Measurements from ENCODE around the gene XRCC3. TPM values are rescaled to one million over a fixed set of nuclear protein-coding genes. Genes with fewer than 3 reads are reported as not detected.

The XRCC3 gene
- total and polyA plus RNA-seq, 2 of the 8 experiments (the other 6 are each of a cell fraction or from before 2014, with no cell fraction given): 36.9 to 41.8 TPM

GRCh38 chr14:103662591-103662990 lies 52.7 kb downstream of the XRCC3 start:
- ChIA-PET CTCF (ENCODE audit: partially characterized antibody) (interaction anchor here (0.6 to 1.5 kb wide), 5 partner anchors 11 to 92 kb away, joined by 3 to 4 read pairs (median 3); no protein-coding TSS in a partner anchor), POLR2A (ENCODE audit: partially characterized antibody) (no interaction called here)
- Histone ChIP-seq H3K27me3 (replicated peaks in 1 of 4; ENCODE audit: control insufficient read depth in 3 of 4, extremely low read depth in 1 of 4, insufficient read depth in 3 of 4, low read length in 3 of 4) (no peaks in the 10 kb centered on the region), H3K9ac (replicated peaks in 1 of 4; ENCODE audit: extremely low read depth in 1 of 4, low read depth in 3 of 4, low read length in 3 of 4) (no peak overlapping the region), H3K4me2 (ENCODE audit: insufficient read depth in 1 of 2, low read depth in 2 of 2, low read length in 2 of 2) (no peak overlapping the region), H3K23me2 (ENCODE audit: low read depth, low read length) (no peaks in the 10 kb centered on the region), H4K20me1 (replicated peaks in 1 of 2; ENCODE audit: control insufficient read depth in 1 of 2, insufficient read depth in 2 of 2, low read length in 2 of 2) (no peaks in the 10 kb centered on the region), H3K23ac (ENCODE audit: insufficient read length) (no peak overlapping the region), H3K79me1 (ENCODE audit: low read depth, low read length) (peaks cover 7% of the 10 kb centered on the region; the same call in 1 of the 2 replicates), H3K4ac (replicated peaks; ENCODE audit: insufficient read length, low read depth, low read length) (no peak overlapping the region), H3K56ac (replicated peaks; ENCODE audit: insufficient read length, low read depth, low read length) (no peak overlapping the region), H3K9me3 (ENCODE audit: insufficient read depth in 2 of 2, low read depth in 1 of 2, low read length in 1 of 2) (no peaks in the 10 kb centered on the region; a peak in 1 of 4 replicates), H2BK5ac (ENCODE audit: low read depth, low read length) (no peak overlapping the region; the same call in 1 of the 2 replicates), H2BK120ac (replicated peaks; ENCODE audit: low read depth, low read length) (no peak overlapping the region), H2BK12ac (ENCODE audit: low read depth, low read length) (no peak overlapping the region), H3K4me3 (ENCODE audit: extremely low read depth in 1 of 4, insufficient read depth in 2 of 4, low read depth in 3 of 4, low read length in 4 of 4) (no peak overlapping the region), H4K5ac (ENCODE audit: insufficient read length, low read depth, low read length) (no peak overlapping the region), H3K36me3 (ENCODE audit: control insufficient read depth in 2 of 4, insufficient read depth in 4 of 4, low read length in 3 of 4) (peaks cover 11 to 57% (median 31%) of the 10 kb centered on the region in 4 experiments; a peak in 6 of 8 replicates), H3K18ac (ENCODE audit: extremely low read depth, low read length) (no peak overlapping the region), H3K4me1 (replicated peaks in 1 of 4; ENCODE audit: control insufficient read depth in 3 of 4, insufficient read depth in 4 of 4, low read length in 3 of 4) (no peaks in the 10 kb centered on the region), H2BK20ac (ENCODE audit: low read length) (no peak overlapping the region), H3K14ac (ENCODE audit: insufficient read length) (no peak overlapping the region), H3K79me2 (ENCODE audit: control insufficient read depth in 1 of 2, insufficient read depth in 2 of 2, low read length in 2 of 2) (no peaks in the 10 kb centered on the region; a peak in 1 of 4 replicates), H2BK15ac (ENCODE audit: low read length) (no peak overlapping the region), H3K27ac (ENCODE audit: low read depth, low read length) (no peak overlapping the region), H4K91ac (replicated peaks; ENCODE audit: insufficient read length, low read length) (no peak overlapping the region), H4K8ac (ENCODE audit: extremely low read depth, insufficient read depth, low read length) (no peak overlapping the region), H2AFZ (ENCODE audit: low read length) (no peak overlapping the region), H2AK5ac (ENCODE audit: low read depth, low read length) (no peak overlapping the region)
- DNase-seq (ENCODE audit: low read depth in 1 of 2, low spot score in 2 of 2) (no peak), FAIRE-seq (no peak)
- WGBS, 2 experiments (ENCODE audit: extremely low coverage in 1 of 2, insufficient coverage in 1 of 2, insufficient read length in 1 of 2, insufficient replicate concordance in 2 of 2, low coverage in 1 of 2, low lambda C conversion rate in 2 of 2, missing lambda C conversion rate in 1 of 2): 96% methylated on average over 17 of the region's 17 CpGs; no CpG with 5 or more reads in 1 of the 2 experiments
- no peak for TF ChIP-seq RXRA (IDR thresholded peaks at IDR 0.05; ENCODE audit: insufficient read depth, low read depth, low read length)
- TF ChIP-seq EZH2 (IDR thresholded peaks at IDR 0.05; ENCODE audit: low read depth, low read length, severe bottlenecking): no peak
- TF ChIP-seq, protein P1, sequence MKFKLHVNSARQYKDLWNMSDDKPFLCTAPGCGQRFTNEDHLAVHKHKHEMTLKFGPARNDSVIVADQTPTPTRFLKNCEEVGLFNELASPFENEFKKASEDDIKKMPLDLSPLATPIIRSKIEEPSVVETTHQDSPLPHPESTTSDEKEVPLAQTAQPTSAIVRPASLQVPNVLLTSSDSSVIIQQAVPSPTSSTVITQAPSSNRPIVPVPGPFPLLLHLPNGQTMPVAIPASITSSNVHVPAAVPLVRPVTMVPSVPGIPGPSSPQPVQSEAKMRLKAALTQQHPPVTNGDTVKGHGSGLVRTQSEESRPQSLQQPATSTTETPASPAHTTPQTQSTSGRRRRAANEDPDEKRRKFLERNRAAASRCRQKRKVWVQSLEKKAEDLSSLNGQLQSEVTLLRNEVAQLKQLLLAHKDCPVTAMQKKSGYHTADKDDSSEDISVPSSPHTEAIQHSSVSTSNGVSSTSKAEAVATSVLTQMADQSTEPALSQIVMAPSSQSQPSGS (IDR thresholded peaks at IDR 0.05; ENCODE audit: low read length): no peak
- no peak for TF ChIP-seq EP300 (IDR thresholded peaks at IDR 0.05; ENCODE audit: borderline replicate concordance in 1 of 2, low read depth in 2 of 2, low read length in 2 of 2)
- TF ChIP-seq RAD21 (IDR thresholded peaks at IDR 0.05 in 1 of 2, conservative IDR thresholded peaks at IDR 0.05 in 1 of 2; ENCODE audit: low read depth in 2 of 2, low read length in 2 of 2): no peak
- no peak for TF ChIP-seq RBBP5 (IDR thresholded peaks at IDR 0.05; ENCODE audit: borderline replicate concordance, low read depth, low read length)
- TF ChIP-seq USF2 (IDR thresholded peaks at IDR 0.05; ENCODE audit: low read length): no peak
- TF ChIP-seq POLR2A (IDR thresholded peaks at IDR 0.05; ENCODE audit: control extremely low read depth in 1 of 2, low read depth in 2 of 2, low read length in 2 of 2): no peak
- no peak for TF ChIP-seq MAFK (IDR thresholded peaks at IDR 0.05; ENCODE audit: low read depth, low read length)
- no peak for TF ChIP-seq RNF2 (IDR thresholded peaks at IDR 0.05; ENCODE audit: borderline replicate concordance, low read depth, low read length, missing control alignments, poor library complexity, severe bottlenecking)

Measured in H1 (cell line).